GM21529 (cell line): ENCODE data around the gene HOXC9.

ENCODE experiments used
- ATAC-seq: cut with Tn5 transposase; IDR thresholded peaks from one replicate; pipeline ENCODE4 v1.9.1; 2021; ENCODE audit not compliant: unreplicated experiment

The HOXC9 gene

DNA sequence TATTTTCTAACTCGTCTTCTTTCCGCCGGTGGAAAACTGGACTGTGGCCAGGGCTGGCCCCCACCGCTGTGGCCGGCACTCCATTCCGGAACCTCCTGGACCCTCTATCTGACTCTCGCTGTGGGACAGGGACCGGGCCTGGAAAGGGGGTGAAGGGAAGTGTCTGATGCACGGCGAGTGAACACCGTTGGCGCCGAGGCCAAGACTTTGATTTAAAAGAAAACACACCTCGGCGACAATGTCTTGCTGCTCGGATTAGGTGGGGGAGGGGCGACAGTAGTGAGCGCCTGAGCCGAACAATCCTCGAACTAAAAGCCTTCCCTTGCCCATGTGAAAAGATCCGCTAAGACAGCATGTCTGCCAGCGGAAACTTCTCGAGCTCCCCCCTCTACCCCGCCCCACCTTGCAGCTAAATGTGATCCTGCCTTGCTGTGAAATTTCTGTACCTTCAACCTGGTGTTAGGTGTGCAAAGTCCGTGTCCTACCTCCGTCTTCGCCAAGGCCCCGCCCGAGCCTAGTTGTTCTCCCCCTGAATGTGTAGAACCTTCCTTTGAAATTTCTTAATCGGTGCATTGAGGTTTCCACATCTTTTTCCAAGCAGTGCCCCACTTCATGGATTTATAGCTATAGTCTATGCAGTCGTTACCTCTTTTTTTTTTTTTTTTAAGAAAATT, 24.3 kb upstream of the HOXC9 start:
- ATAC-seq, result no peak

- no peak for ATAC-seq
These were observed 23.7 kb upstream of the HOXC9 start for GRCh38 chr12:53976172-53976822.

GRCh38 chr12:53976823-53977595, 23.0 kb upstream of the HOXC9 start:
- ATAC-seq, result no peak

- no peak for ATAC-seq
These were observed 22.1 kb upstream of the HOXC9 start for GRCh38 chr12:53977596-53978445.

DNA sequence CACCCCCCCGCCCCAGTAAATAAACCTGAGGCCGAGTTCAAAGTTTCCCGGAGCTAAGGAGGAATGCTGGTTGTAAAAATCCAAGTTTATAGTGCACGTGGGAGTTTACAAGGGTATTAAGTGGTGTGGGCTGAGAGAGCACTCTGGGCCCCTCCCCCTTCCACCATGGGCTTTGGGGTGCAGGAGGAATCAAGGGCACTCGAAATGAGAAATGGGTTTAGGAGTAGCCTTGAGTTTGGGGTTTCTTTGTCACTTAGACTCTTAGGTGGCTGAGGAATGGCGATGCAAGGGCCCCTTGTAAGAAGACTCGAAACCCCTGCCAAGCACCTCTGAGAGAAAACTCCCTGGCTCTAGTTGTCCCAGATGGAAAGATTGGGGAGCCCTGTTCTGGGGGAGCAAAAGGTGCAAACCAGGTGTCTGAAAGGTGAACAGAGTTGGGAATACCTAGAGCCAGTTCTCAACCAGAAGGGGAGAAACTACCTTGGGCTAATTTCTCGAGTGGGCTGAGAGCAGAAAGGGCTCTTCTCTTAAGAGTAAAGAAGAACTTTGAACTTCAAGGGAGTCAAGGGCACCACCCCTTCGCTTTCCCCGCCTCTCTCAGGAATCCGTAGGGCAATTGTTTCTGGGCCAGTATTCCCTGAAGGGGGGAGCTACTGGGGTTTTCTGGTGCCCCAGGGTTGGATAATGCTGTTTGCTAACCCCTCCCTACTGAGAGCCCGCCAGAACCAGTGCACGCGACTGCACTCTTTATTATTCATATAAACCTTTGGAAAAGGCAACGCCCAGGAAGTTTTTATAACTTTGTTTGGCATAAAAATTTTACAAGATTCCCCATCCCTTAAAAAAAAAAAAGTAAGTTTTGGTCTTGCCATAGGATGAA, 21.2 kb upstream of the HOXC9 start:
- ATAC-seq, result no peak

- ATAC-seq, result no peak
These were observed 19.7 kb upstream of the HOXC9 start for GRCh38 chr12:53980104-53980801.

- no peak for ATAC-seq
These were observed 19.0 kb upstream of the HOXC9 start for GRCh38 chr12:53980802-53981496.

DNA sequence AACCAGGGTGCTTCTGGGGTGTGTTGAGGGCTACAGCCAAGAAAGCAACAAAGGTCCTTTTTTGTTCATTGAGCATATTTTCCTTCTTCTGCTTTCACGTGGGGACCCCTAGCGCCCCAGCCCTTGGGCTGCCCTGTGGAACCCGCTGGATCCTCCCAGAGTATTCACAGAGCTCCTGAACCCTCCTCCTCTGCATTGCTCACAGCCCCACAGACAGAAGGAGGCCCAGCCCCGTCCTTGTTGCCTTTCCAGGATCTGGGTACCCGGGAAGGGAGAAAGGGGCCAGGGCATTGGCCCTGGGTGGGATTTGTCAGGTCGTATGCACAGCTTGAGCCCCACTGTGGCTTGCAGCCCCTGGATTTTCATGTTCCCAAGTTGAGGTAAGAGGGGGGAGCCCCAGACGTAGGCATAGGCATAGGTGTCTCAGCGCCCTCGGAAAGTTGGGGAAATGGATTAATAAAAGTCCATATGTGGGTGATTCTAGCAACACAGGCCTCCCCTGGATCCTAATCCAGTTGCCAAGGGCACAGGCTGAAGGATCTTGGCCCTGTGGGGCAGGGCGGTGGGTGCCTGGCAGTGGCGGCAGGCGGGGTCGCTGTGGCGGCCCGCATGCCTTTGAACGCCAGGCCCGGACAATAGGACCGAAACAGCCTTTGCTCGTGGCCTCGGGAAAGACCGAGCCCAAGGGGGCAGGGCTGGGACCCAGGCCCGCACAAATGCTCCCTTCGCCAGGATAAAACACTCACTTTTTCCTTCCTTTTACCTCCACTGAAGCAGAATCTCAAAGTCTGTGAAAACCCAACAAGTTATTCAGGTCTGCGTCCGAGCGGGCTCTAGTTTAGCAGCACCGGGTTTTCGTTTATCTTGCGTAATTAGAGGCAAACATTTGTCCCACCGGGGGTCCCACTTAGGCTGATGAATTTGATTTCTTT, 18.1 kb upstream of the HOXC9 start:
- ATAC-seq, result no peak

DNA sequence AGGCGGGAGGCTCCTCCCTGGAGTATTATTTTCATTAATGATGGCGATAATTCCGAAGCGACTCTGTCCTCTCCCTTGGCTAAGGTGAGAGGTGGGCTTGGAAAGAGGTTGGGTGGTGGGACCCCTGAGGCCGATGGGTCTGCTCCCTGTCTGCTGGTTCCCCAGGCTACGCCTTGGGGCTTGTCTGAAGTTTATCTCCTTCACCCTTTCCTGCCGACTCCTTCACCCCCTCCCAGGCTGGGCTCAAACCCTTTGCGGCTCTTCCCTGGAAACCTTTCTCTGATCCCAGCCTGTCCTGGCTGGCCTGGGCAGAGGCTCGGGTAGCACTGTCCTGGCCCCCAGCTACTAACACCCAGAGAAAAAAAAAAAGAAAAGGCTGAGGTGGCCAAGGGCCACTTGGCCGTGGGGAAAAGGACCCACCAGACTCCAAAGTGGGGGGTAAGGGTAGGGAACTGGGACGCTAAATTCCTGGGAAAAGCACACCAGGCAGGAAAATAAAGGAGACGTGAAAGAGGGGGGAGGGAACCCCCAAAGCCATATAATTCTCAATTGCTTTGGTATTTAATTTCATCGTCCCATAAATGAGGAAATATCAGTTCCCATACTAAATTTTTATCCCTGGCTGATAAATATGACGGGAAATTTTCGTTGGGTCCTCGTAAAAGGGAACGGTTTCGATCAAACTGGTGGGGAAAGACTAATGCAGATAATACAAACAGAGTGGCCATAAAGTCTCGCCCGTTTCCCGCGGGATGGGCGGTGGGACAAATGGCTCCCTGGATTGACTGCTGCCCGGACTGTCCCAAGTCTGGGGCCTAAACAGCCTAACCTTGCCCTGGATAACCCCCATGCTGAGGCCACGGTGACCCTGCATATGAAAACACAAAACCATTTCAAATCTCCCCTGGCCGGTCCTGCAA, 17.1 kb upstream of the HOXC9 start:
- ATAC-seq, result no peak

DNA sequence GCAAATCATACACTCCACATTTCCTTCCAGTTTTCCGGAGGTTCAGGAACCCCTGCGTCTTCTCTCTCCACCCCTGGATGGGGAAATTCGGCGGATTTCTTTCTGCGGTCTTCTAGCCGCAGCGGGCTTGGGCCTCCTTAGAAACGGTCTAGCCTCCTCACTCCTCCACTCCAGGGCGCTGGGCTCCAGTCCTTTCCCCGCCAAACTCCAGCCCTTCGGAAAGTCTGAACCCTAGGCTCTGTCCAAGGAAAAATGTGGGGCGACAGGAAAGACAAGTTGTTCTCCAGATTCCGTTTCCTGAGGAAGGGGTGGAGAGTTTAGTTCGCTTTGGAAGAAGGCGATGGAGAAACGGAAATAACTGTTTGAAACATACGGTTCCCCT, 16.4 kb upstream of the HOXC9 start:
- ATAC-seq, result no peak

DNA sequence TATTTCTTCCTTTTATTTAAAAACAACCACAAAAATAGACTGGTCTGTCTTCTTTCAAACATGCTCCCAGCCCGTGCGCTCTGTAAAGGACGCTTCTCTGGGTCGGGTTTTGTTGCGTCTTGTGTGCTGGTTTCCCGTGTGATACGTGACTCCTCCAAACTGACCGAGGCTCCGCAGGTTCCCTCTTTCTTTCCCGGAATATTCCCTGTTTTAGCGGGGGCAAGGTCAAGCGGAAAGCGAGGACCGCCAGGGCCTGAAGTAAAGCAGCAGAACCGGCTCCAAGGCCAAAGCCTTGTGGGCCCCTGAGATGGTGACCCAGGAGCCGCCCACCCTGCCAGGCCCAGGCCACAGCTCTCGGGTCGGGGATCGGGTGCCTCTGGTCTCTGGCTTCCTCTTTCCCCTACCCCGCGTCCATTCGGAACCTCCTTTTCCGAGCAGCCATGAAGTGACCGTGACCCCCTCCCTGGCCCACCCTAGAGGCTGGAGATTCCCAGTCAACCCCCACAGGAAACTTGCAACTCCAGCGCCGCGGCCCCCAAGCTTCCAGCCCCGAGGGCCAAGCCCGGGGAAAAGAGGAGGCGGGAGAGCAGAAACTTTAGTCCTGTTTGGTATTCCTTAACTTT, 15.9 kb upstream of the HOXC9 start:
- no peak for ATAC-seq

DNA sequence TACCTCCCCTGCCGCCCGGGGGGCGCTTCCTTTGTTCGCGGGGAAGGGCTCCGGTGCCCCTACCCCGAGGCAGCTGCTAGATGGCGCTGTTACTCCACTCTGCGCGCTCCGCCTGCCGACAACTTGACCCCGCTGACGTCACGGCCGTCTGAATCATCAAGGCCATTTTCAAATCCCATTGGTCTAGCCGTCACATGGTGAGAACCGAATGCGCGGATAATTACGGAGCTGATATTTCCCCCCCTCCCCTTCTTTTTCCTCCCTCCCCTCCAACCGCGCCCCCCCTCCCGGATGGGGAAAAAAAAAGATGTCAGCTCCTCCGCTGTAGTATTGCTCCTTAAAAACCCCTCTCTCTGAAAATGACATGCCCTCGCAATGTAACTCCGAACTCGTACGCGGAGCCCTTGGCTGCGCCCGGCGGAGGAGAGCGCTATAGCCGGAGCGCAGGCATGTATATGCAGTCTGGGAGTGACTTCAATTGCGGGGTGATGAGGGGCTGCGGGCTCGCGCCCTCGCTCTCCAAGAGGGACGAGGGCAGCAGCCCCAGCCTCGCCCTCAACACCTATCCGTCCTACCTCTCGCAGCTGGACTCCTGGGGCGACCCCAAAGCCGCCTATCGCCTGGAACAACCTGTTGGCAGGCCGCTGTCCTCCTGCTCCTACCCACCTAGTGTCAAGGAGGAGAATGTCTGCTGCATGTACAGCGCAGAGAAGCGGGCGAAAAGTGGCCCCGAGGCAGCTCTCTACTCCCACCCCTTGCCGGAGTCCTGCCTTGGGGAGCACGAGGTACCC, 14.9 kb upstream of the HOXC9 start, which contains the start of gene HOXC10:
TSS of gene HOXC10 (plus strand) at position 246 of the 791 bp plus-strand sequence. CDS start at position 360, 114 bp downstream.
- ATAC-seq, result no peak

GRCh38 chr12:53985692-53985993, 14.3 kb upstream of the HOXC9 start:
- ATAC-seq, result no peak

GRCh38 chr12:53985994-53986685, 13.8 kb upstream of the HOXC9 start:
- ATAC-seq, result no peak
